Stomach (tissue), 4 donors: ENCODE data around the gene FARSB.

Experiments
- CTCF ChIP-seq, 7 experiments: fragments of 450-650 bp in 4 of 7; fragments of 200-600 bp in 3 of 7; sonication (generic) in 3 of 7; IDR thresholded peaks; one replicate each; pipeline ENCODE4 v1.5.1; 2016 to 2019; ENCODE audit warnings: antibody characterized with exemption in 7 of 7, control low read depth in 2 of 7, mild to moderate bottlenecking in 1 of 7
- POLR2A ChIP-seq, 4 donors: fragments of 450-650 bp; IDR thresholded peaks; one replicate each; pipeline ENCODE4 v1.6.1; 2016; ENCODE audit warnings: antibody characterized with exemption in 4 of 4, control low read depth in 2 of 4, mild to moderate bottlenecking in 1 of 4, moderate library complexity in 1 of 4

DNA sequence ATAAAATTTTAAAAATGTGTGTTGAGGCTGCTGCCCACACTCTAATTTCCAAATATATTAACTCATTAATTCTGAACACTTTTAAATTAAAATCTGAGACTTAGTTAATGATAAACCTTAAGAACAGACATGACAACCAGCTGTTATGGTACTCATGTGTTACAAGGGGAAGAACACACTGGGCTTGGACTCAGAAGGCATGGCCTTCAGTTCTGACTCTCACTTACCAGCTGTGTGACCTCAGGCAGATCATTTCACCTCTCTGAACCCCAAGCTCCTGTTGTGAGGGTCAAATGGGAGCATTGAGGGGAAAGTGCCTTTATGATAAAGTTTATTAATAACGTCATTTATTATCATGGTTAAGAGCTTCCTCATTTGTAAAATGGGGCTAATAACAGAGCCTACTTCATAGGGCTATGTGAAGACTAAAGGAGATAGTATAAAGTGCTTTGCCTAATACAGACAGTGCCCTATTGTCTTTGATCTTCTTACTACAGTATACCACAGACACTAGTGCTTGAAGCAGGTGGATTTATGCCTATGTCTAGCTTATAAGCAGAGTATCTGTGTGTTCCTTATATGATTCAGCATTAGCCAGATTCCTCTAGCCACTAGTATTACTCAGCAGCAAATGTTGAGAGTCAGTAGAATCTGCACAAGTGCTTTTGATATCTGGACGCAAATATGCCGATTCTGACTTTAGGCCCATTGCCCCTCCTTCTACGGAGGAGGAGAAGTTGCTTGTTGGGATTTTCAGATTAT, 131.9 kb downstream of the FARSB start:
- TF ChIP-seq CTCF (IDR thresholded peaks at IDR 0.05) (no peak), POLR2A (IDR thresholded peaks at IDR 0.05) (no peak)
